ENCODE measurements around the gene NCOA1. TPM values are rescaled to one million over a fixed set of nuclear protein-coding genes. Genes with fewer than 3 reads are reported as not detected.

Gene NCOA1
- total RNA-seq, 1 experiment from 2014 or later: 15.4 TPM

DNA sequence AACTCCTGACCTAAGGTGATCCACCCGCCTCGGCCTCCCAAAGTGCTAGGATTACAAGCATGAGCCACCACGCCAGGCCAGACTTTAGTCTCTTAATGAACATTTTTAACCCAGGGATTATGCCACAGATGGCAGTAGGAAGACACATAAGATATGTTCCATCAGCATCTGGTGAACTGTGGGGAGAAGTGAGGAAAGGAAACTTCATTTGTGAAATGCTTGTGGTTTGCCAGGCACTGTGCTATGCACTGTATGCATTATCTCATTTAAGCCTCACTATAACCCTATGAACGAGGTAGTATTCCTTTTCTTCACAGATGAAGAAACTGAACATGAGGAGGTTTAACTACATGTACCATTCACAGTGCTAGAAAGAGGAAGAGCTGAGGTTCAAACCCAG is 272.8 kb downstream of the NCOA1 start:
- H3K4me3 Mint-ChIP-seq (ENCODE audit: unreplicated experiment): no peak overlapping the region

DNA sequence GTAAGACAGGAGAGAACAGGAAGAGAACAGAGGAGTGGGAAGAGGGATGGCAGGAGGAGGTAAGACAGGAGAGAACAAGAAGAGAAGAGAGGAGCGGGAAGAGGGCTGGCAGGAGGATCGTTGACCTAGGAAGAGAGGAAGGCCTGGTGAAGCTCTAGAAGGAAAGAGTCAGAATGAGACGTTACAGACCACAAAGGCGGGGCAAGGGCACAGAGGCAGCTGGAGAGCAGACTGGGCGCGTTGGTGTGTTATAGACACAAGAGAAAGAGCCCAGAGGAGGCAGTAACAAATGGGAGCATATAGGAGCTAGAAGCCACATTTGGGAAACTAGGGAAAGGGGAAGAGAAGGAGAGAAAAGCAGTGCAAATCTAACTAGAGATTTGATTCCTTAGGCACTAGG is 275.6 kb downstream of the NCOA1 start:
- ChIA-PET POLR2A (no interaction called here), CTCF (no interaction called here)
- no TSS peak for BruUV-seq (replicated peaks)
- H3K27me3 Mint-ChIP-seq (ENCODE audit: insufficient read depth, unreplicated experiment): no peaks in the 10 kb centered on the region
- peaks cover 34% of the 10 kb centered on the region for H3K36me3 Mint-ChIP-seq (ENCODE audit: insufficient read depth, unreplicated experiment)
- H3K4me3 Mint-ChIP-seq (ENCODE audit: unreplicated experiment): no peak overlapping the region
- no peak for DNase-seq (ENCODE audit: unreplicated experiment)
- TF ChIP-seq, protein P1, sequence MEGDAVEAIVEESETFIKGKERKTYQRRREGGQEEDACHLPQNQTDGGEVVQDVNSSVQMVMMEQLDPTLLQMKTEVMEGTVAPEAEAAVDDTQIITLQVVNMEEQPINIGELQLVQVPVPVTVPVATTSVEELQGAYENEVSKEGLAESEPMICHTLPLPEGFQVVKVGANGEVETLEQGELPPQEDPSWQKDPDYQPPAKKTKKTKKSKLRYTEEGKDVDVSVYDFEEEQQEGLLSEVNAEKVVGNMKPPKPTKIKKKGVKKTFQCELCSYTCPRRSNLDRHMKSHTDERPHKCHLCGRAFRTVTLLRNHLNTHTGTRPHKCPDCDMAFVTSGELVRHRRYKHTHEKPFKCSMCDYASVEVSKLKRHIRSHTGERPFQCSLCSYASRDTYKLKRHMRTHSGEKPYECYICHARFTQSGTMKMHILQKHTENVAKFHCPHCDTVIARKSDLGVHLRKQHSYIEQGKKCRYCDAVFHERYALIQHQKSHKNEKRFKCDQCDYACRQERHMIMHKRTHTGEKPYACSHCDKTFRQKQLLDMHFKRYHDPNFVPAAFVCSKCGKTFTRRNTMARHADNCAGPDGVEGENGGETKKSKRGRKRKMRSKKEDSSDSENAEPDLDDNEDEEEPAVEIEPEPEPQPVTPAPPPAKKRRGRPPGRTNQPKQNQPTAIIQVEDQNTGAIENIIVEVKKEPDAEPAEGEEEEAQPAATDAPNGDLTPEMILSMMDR (IDR thresholded peaks at IDR 0.05; ENCODE audit: unreplicated experiment): no peak
- H3K4me1 Mint-ChIP-seq (ENCODE audit: insufficient read depth, unreplicated experiment): no peaks in the 10 kb centered on the region
- H3K9me3 Mint-ChIP-seq (ENCODE audit: unreplicated experiment): no peaks in the 10 kb centered on the region
- intact Hi-C loops (cut with micrococcal nuclease): no loop called here
- no peak overlapping the region for H3K27ac Mint-ChIP-seq (ENCODE audit: low read depth, unreplicated experiment)

More for the DNA sequence above, 272.8 kb downstream of the NCOA1 start:
- ChIA-PET POLR2A (no interaction called here), CTCF (no interaction called here)
- Mint-ChIP-seq H3K4me1 (ENCODE audit: insufficient read depth, unreplicated experiment) (no peaks in the 10 kb centered on the region), H3K36me3 (ENCODE audit: insufficient read depth, unreplicated experiment) (peaks cover 24% of the 10 kb centered on the region), H3K27me3 (ENCODE audit: insufficient read depth, unreplicated experiment) (no peaks in the 10 kb centered on the region), H3K27ac (ENCODE audit: low read depth, unreplicated experiment) (no peak overlapping the region), H3K9me3 (ENCODE audit: unreplicated experiment) (no peaks in the 10 kb centered on the region)
- BruUV-seq (replicated peaks): no TSS peak
- no peak for DNase-seq (ENCODE audit: unreplicated experiment)
- intact Hi-C loops (cut with micrococcal nuclease): no loop called here
- TF ChIP-seq, protein P1 (IDR thresholded peaks at IDR 0.05; ENCODE audit: unreplicated experiment): no peak

DNA sequence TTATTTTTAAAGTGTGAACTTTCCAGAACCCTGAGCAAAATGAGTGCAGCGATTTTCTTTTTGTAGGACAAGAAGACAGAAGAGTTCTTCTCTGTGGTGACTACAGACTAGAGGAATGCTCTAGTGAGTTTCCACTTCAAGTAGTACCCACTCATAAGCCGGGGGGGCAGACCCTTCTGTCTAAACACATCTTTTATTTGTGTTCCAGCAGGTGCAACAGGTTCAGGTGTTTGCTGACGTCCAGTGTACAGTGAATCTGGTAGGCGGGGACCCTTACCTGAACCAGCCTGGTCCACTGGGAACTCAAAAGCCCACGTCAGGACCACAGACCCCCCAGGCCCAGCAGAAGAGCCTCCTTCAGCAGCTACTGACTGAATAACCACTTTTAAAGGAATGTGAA is 277.0 kb downstream of the NCOA1 start:
- Mint-ChIP-seq H3K4me1 (ENCODE audit: insufficient read depth, unreplicated experiment) (no peaks in the 10 kb centered on the region), H3K27me3 (ENCODE audit: insufficient read depth, unreplicated experiment) (no peaks in the 10 kb centered on the region), H3K9me3 (ENCODE audit: unreplicated experiment) (no peaks in the 10 kb centered on the region), H3K4me3 (ENCODE audit: unreplicated experiment) (no peak overlapping the region), H3K36me3 (ENCODE audit: insufficient read depth, unreplicated experiment) (peaks cover 34% of the 10 kb centered on the region), H3K27ac (ENCODE audit: low read depth, unreplicated experiment) (no peak overlapping the region)
- CTCF ChIA-PET: interaction anchor here (0.6 to 0.9 kb wide), 2 partner anchors 9 to 16 kb away, joined by 3 to 4 read pairs; no protein-coding TSS in a partner anchor
- no TSS peak for BruUV-seq (replicated peaks)
- intact Hi-C loops (cut with micrococcal nuclease): no loop called here
- no peak for DNase-seq (ENCODE audit: unreplicated experiment)
- POLR2A ChIA-PET: no interaction called here
- TF ChIP-seq, protein P1 (IDR thresholded peaks at IDR 0.05; ENCODE audit: unreplicated experiment): no peak

DNA sequence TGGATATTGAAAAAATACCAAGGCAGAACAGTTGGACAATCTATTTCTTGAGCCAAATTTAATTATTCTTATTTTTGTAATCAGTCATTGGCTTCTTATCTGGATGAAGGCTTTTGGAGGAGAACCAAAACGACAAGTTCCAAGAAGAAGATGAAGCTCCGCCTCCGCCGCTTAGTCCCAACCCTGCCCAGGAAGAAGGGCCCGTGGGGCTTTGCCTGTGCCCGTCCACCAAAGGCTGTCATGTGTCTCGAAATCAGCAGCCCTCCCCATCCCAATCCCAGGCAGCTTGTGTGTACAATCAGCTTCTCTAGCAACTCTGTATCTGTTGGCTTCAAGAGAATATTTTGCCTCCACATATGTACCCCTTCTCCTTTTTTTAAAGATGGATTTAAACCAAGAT is 277.5 kb downstream of the NCOA1 start:
- CTCF ChIA-PET: interaction anchor here (0.6 to 0.9 kb wide), 2 partner anchors 10 to 16 kb away, joined by 3 to 4 read pairs; no protein-coding TSS in a partner anchor
- no TSS peak for BruUV-seq (replicated peaks)

More for the DNA sequence above, 277.5 kb downstream of the NCOA1 start:
- Mint-ChIP-seq H3K27ac (ENCODE audit: low read depth, unreplicated experiment) (no peak overlapping the region), H3K4me1 (ENCODE audit: insufficient read depth, unreplicated experiment) (no peaks in the 10 kb centered on the region), H3K36me3 (ENCODE audit: insufficient read depth, unreplicated experiment) (peaks cover 34% of the 10 kb centered on the region), H3K4me3 (ENCODE audit: unreplicated experiment) (no peak overlapping the region), H3K27me3 (ENCODE audit: insufficient read depth, unreplicated experiment) (no peaks in the 10 kb centered on the region), H3K9me3 (ENCODE audit: unreplicated experiment) (no peaks in the 10 kb centered on the region)
- POLR2A ChIA-PET: no interaction called here
- TF ChIP-seq, protein P1 (IDR thresholded peaks at IDR 0.05; ENCODE audit: unreplicated experiment): no peak
- DNase-seq (ENCODE audit: unreplicated experiment): no peak
- intact Hi-C loops (cut with micrococcal nuclease): no loop called here

All from MCF 10A (cell line).